HG03139 (cell line): ENCODE results near the gene TAPBPL.
A peak's percentile ranks its signal among the peaks of the same experiment; 100 is the strongest.
"Not testable (repeated sequence)": the region's sequence is repeated elsewhere in the genome, so short reads cannot be mapped to it uniquely, and the experiment has no call there.

Source experiments
- ATAC-seq: cut with Tn5 transposase; IDR thresholded peaks from one replicate; pipeline ENCODE4 v1.9.1; 2021; ENCODE audit not compliant: unreplicated experiment

The TAPBPL gene

GRCh38 chr12:6462234-6462995, 10.6 kb downstream of the TAPBPL start:
- peak; percentile 11 for ATAC-seq

GRCh38 chr12:6463216-6463615, 11.4 kb downstream of the TAPBPL start:
- ATAC-seq: no peak

GRCh38 chr12:6463858-6464257, 12.0 kb downstream of the TAPBPL start:
- no peak for ATAC-seq

- ATAC-seq: no peak
Measured at GRCh38 chr12:6464531-6464930, 12.7 kb downstream of the TAPBPL start.

GRCh38 chr12:6465467-6466183, 13.8 kb downstream of the TAPBPL start:
- no peak for ATAC-seq

- ATAC-seq: no peak
Measured at GRCh38 chr12:6466184-6466573, 14.3 kb downstream of the TAPBPL start.

GRCh38 chr12:6466751-6467150, 14.9 kb downstream of the TAPBPL start:
- ATAC-seq: not testable (repeated sequence)

- ATAC-seq: not testable (repeated sequence)
Measured at GRCh38 chr12:6467571-6468282, 15.9 kb downstream of the TAPBPL start.

- ATAC-seq: no peak
Measured at GRCh38 chr12:6468283-6468575, 16.4 kb downstream of the TAPBPL start.

- ATAC-seq: no peak
Measured at GRCh38 chr12:6469092-6469491, 17.2 kb downstream of the TAPBPL start.

- no peak for ATAC-seq
Measured at GRCh38 chr12:6469609-6470374, 17.9 kb downstream of the TAPBPL start.

- peak; percentile 75 for ATAC-seq
Measured at GRCh38 chr12:6470375-6471163, 18.7 kb downstream of the TAPBPL start, which contains the start of gene VAMP1. TSS of gene VAMP1 (minus strand) at chr12:6470677. CDS start at chr12:6470531, 146 bp downstream.

GRCh38 chr12:6471989-6472360, 20.1 kb downstream of the TAPBPL start:
- no peak for ATAC-seq

GRCh38 chr12:6472491-6472890, 20.6 kb downstream of the TAPBPL start:
- ATAC-seq: no peak

- not testable (repeated sequence) for ATAC-seq
Measured at GRCh38 chr12:6475233-6475975, 23.6 kb downstream of the TAPBPL start.

- no peak for ATAC-seq
Measured at GRCh38 chr12:6476489-6476888, 24.6 kb downstream of the TAPBPL start.

GRCh38 chr12:6477601-6478377, 25.9 kb downstream of the TAPBPL start:
- not testable (repeated sequence) for ATAC-seq

GRCh38 chr12:6478416-6478815, 26.6 kb downstream of the TAPBPL start:
- no peak for ATAC-seq

- ATAC-seq: no peak
Measured at GRCh38 chr12:6488240-6488639, 36.4 kb downstream of the TAPBPL start.
